SU-DHL-6 (cell line): Measurements from ENCODE around the gene STRN3.

Experiments
- H2AFZ ChIP-seq: fragments of 200-600 bp; sonication (generic); 2 replicates; pipeline ENCODE4 v1.6.1; 2014; ENCODE audit warnings: low read depth, mild to moderate bottlenecking, moderate library complexity, mixed read lengths, antibody characterized with exemption, low read length; ENCODE audit not compliant: severe bottlenecking
- H3F3A ChIP-seq: fragments of 200-600 bp; shearing (Covaris generic); 2 replicates; pipeline ENCODE4 v1.6.0; 2016; ENCODE audit warnings: antibody characterized with exemption, mild to moderate bottlenecking; ENCODE audit not compliant: insufficient read depth
- H3K27ac ChIP-seq: fragments of 200-600 bp; sonication (generic); 2 replicates; pipeline ENCODE4 v1.5.1; 2016; ENCODE audit warnings: low read depth, mild to moderate bottlenecking, low read length, moderate library complexity, mixed read lengths
- H3K27me3 ChIP-seq: fragments of 200-600 bp; sonication (generic), shearing (Covaris generic); 2 replicates; pipeline ENCODE4 v1.6.0; 2014; ENCODE audit warnings: mild to moderate bottlenecking, low read length
- H3K36me3 ChIP-seq: fragments of 200-600 bp; sonication (generic); 2 replicates; pipeline ENCODE4 v1.6.1; 2014; ENCODE audit warnings: mild to moderate bottlenecking, low read length, mixed read lengths
- H3K4me2 ChIP-seq: fragments of 300-600, 200-600 bp; shearing (Covaris generic), sonication (generic); 2 replicates; pipeline ENCODE4 v1.6.0; 2014; ENCODE audit warnings: low read length, low read depth, mild to moderate bottlenecking; ENCODE audit not compliant: poor library complexity, severe bottlenecking
- H3K4me3 ChIP-seq: fragments of 200-600 bp; sonication (generic); 2 replicates; pipeline ENCODE4 v1.5.1; 2014; ENCODE audit warnings: antibody characterized with exemption, low read length, mild to moderate bottlenecking, mixed read lengths; ENCODE audit not compliant: insufficient read depth, poor library complexity, severe bottlenecking
- H3K79me2 ChIP-seq: fragments of 200-600 bp; sonication (generic); 2 replicates; pipeline ENCODE4 v1.6.1; 2014; ENCODE audit warnings: mild to moderate bottlenecking, low read length, moderate library complexity; ENCODE audit not compliant: insufficient read depth
- H3K9ac ChIP-seq: fragments of 200-600 bp; sonication (generic); 2 replicates; pipeline ENCODE4 v1.7.0; 2014; ENCODE audit warnings: mild to moderate bottlenecking, low read length
- H3K9me2 ChIP-seq: fragments of 200-600 bp; sonication (generic); replicated peaks from 2 replicates; pipeline ENCODE4 v1.6.1; 2014; ENCODE audit warnings: low read length; ENCODE audit not compliant: insufficient read depth
- H3K9me3 ChIP-seq: fragments of 200-600 bp; sonication (generic); 2 replicates; pipeline ENCODE4 v1.6.1; 2014; ENCODE audit warnings: low read length, mixed read lengths; ENCODE audit not compliant: insufficient read depth
- H4K20me1 ChIP-seq: fragments of 200-600 bp; sonication (generic); 2 replicates; pipeline ENCODE4 v1.6.1; 2014; ENCODE audit warnings: low read depth, mild to moderate bottlenecking, antibody characterized with exemption, low read length, moderate library complexity, mixed read lengths
- EZH2phosphoT487 ChIP-seq: fragments of 200-600 bp; sonication (generic), shearing (Covaris generic); conservative IDR thresholded peaks from 2 replicates; pipeline ENCODE4 v1.6.1; 2018; ENCODE audit warnings: mild to moderate bottlenecking, antibody characterized with exemption, low read length, moderate library complexity, mixed read lengths
- TF ChIP-seq, protein P1 (sequence below): fragments of 200-600 bp; sonication (generic); IDR thresholded peaks from one replicate; pipeline ENCODE4 v1.5.1; 2017; ENCODE audit warnings: antibody characterized with exemption, mild to moderate bottlenecking, low read length, moderate library complexity; ENCODE audit not compliant: insufficient read depth, poor library complexity, severe bottlenecking

Gene STRN3

GRCh38 chr14:30921305-30921704 lies 104.9 kb downstream of the STRN3 start:
- Histone ChIP-seq H3K9me3 (no peaks in the 10 kb centered on the region), H3K27me3 (no peaks in the 10 kb centered on the region), H3K4me3 (no peak overlapping the region), H3K9ac (no peak overlapping the region), H3K4me2 (no peak overlapping the region), H2AFZ (no peak overlapping the region), H4K20me1 (no peaks in the 10 kb centered on the region), H3K36me3 (peaks cover 33% of the 10 kb centered on the region; the same call in 1 of the 2 replicates), H3K9me2 (no peaks in the 10 kb centered on the region), H3F3A (peaks cover 13% of the 10 kb centered on the region; the same call in 1 of the 2 replicates), H3K27ac (peak overlapping the region; percentile 32; the same call in 1 of the 2 replicates), H3K79me2 (no peaks in the 10 kb centered on the region)
- no peak for TF ChIP-seq EZH2phosphoT487
- TF ChIP-seq, protein P1, sequence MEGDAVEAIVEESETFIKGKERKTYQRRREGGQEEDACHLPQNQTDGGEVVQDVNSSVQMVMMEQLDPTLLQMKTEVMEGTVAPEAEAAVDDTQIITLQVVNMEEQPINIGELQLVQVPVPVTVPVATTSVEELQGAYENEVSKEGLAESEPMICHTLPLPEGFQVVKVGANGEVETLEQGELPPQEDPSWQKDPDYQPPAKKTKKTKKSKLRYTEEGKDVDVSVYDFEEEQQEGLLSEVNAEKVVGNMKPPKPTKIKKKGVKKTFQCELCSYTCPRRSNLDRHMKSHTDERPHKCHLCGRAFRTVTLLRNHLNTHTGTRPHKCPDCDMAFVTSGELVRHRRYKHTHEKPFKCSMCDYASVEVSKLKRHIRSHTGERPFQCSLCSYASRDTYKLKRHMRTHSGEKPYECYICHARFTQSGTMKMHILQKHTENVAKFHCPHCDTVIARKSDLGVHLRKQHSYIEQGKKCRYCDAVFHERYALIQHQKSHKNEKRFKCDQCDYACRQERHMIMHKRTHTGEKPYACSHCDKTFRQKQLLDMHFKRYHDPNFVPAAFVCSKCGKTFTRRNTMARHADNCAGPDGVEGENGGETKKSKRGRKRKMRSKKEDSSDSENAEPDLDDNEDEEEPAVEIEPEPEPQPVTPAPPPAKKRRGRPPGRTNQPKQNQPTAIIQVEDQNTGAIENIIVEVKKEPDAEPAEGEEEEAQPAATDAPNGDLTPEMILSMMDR = no peak

DNA sequence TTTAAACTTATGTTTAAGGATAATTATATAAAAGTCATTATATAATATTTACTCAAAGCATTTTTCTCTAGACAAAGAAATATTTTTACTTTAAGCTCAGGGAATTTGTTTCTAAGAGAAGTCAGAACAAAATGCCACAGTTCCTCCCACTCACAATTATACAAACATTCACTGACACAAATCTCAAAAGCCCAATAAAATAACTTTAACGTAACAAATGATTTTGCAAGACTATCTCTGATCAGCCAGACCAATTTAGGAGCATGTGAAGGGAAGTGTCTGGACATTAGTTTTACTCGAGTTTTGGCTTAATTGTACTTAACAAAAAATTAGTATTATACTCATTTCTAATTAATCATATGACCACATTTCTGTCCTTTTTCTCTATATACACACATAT lies 110.6 kb downstream of the STRN3 start:
- no peaks in the 10 kb centered on the region for H3K9me2 ChIP-seq
- TF ChIP-seq EZH2phosphoT487 = no peak
- TF ChIP-seq, protein P1 = no peak
- H4K20me1 ChIP-seq = no peaks in the 10 kb centered on the region
- H3K27me3 ChIP-seq = no peaks in the 10 kb centered on the region
- no peaks in the 10 kb centered on the region for H3K9me3 ChIP-seq
- H3K79me2 ChIP-seq = no peaks in the 10 kb centered on the region
- no peak overlapping the region for H3K9ac ChIP-seq
- no peak overlapping the region for H3K27ac ChIP-seq
- H3F3A ChIP-seq = peaks cover 17% of the 10 kb centered on the region; the same call in 1 of the 2 replicates
- no peak overlapping the region for H2AFZ ChIP-seq
- H3K4me2 ChIP-seq = no peak overlapping the region
- peaks cover 22% of the 10 kb centered on the region for H3K36me3 ChIP-seq
- no peak overlapping the region for H3K4me3 ChIP-seq

DNA sequence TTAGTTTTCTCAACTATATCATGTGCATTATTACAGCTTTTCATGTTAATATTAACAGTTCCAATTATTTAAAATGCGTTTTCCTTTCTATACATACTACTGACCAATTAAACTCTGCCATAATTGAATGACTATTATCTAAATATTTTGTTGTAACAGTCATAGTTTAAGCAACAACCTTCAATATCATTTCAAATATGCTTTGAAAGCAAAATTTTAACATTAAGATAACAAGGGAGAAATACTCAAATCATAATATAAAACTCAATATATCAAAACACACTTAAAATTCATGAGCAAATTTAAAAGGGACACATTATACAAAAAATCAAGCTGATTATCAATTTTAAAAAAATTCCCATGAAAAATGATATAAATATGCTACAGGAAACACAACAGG lies 111.4 kb downstream of the STRN3 start:
- Histone ChIP-seq H3K36me3 (peaks cover 28% of the 10 kb centered on the region), H3K4me2 (no peak overlapping the region), H3F3A (peaks cover 17% of the 10 kb centered on the region; the same call in 1 of the 2 replicates), H3K9ac (no peak overlapping the region), H3K27me3 (no peaks in the 10 kb centered on the region), H3K79me2 (no peaks in the 10 kb centered on the region), H3K9me3 (no peaks in the 10 kb centered on the region), H3K4me3 (no peak overlapping the region), H4K20me1 (no peaks in the 10 kb centered on the region), H3K27ac (no peak overlapping the region), H3K9me2 (no peaks in the 10 kb centered on the region), H2AFZ (no peak overlapping the region)
- TF ChIP-seq, protein P1 = no peak
- TF ChIP-seq EZH2phosphoT487 = no peak
